Measurements from ENCODE around the gene CD7.

The CD7 gene

DNA sequence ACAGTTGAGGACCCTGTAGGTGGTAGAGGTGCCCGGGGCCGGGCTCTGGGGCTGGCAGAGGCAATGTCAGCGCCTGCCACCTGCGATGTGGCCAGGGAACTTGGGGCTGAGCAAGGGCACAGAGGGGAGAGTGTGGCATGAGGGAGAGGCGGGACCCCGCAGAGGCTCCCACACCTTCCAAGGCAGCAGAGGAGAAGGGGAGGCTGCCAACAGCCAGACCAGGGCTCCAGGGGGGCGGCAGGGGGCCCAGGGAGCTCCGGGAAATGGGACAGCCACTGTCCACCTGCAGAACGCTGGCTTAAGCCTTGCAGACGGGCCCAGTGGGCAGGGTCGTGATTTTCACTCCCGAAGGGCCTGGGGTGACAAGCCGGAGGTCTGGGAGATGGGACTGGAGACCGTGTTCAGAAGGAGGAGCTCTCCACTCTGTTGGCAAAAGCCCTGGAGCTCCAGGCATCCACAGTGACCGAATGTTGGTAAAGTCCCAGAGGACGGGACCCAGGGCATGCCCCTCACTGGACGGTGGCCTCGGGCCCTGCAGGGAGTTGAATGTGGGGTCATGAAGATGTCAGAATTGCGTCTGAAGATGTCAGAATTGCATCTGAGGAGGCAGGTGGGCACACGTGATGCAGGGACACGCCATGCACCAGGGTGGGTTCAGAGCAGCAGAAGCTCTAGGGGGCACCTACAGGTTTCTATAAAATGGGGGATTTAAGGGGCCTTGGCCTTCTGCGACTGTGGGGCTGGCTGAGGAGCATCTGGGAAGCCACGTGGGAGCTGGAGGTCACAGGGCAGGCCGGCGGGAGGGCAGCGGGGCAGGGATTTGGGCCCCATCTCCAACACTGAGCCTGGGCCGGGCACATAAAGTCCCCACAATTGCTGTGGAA lies 18.6 kb downstream of the CD7 start:
- DNase-seq (ENCODE audit: low read depth), result no peak
- H3K4me3 ChIP-seq (ENCODE audit: low read depth, low read length), result peak overlapping the region; percentile 84
- TF ChIP-seq, protein P1, sequence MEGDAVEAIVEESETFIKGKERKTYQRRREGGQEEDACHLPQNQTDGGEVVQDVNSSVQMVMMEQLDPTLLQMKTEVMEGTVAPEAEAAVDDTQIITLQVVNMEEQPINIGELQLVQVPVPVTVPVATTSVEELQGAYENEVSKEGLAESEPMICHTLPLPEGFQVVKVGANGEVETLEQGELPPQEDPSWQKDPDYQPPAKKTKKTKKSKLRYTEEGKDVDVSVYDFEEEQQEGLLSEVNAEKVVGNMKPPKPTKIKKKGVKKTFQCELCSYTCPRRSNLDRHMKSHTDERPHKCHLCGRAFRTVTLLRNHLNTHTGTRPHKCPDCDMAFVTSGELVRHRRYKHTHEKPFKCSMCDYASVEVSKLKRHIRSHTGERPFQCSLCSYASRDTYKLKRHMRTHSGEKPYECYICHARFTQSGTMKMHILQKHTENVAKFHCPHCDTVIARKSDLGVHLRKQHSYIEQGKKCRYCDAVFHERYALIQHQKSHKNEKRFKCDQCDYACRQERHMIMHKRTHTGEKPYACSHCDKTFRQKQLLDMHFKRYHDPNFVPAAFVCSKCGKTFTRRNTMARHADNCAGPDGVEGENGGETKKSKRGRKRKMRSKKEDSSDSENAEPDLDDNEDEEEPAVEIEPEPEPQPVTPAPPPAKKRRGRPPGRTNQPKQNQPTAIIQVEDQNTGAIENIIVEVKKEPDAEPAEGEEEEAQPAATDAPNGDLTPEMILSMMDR (IDR thresholded peaks at IDR 0.05; ENCODE audit: insufficient read depth, low read depth, low read length, missing control alignments), result no peak

DNA sequence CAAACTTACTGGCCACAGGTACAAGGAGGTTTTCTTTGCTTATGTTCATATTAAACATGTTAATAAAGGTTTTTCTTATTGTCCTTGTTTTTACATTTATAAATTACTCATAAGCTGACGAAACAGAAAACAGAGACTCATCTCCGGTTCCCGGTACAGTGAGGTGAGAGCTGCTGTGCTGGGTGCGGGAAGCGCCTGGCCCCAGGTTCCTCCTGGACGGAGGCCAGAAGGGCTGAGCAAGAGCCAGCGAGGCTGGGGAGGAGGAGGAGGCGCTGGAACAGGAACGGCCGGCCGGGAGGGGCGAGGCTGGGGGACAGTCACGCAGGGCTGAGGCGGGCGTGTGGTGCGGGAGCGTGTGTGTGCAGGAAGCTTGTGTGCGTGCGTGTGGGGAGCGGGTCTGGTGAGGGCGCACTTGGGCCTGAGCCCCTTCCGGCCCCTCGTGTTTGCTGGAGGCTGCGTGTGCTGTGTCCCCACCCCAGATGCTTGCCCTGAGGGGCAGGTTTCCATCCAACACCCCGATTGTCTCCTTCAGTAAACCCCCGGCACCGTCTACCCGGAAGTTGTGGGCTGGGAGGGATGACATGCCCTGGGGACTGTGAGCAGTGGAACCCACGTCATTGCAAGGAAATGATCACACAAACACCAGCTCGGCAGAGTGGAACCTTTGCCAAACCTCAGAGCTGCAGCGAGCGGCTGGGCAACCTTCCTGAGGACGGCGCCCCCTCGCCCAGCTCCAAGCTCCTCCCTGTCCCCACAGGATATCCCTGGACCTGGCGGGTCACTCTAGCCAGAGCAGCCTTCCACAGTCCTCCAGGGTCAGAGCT lies 19.5 kb downstream of the CD7 start:
- H3K4me3 ChIP-seq (ENCODE audit: low read depth, low read length), result peak overlapping the region; percentile 84
- TF ChIP-seq, protein P1 (IDR thresholded peaks at IDR 0.05; ENCODE audit: insufficient read depth, low read depth, low read length, missing control alignments), result peak; percentile 3
- DNase-seq (ENCODE audit: low read depth), result peak; percentile 90

DNA sequence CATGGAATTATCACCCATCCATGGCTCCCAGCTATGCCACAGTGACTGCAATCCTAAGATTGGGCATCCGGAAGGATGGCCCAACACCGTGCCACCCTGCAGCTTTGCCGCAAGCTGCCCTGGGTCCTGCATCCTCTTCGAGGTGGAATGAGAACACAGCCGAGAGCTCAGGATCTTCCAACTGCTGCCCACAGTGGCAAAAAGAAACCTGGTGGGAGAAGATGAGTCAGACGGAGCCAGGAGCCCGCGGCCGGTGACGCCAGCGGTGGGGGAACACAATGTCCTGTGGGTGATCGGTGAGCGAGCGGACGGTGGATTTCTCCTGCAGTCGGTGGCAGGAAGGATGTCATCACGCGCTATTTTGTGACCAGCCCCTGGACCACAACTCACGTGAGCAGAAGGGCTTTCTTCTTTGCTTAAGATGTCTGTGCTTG lies 20.1 kb downstream of the CD7 start:
- DNase-seq (ENCODE audit: low read depth), result peak; percentile 86
- TF ChIP-seq, protein P1 (IDR thresholded peaks at IDR 0.05; ENCODE audit: insufficient read depth, low read depth, low read length, missing control alignments), result no peak
- H3K4me3 ChIP-seq (ENCODE audit: low read depth, low read length), result peak overlapping the region; percentile 84

DNA sequence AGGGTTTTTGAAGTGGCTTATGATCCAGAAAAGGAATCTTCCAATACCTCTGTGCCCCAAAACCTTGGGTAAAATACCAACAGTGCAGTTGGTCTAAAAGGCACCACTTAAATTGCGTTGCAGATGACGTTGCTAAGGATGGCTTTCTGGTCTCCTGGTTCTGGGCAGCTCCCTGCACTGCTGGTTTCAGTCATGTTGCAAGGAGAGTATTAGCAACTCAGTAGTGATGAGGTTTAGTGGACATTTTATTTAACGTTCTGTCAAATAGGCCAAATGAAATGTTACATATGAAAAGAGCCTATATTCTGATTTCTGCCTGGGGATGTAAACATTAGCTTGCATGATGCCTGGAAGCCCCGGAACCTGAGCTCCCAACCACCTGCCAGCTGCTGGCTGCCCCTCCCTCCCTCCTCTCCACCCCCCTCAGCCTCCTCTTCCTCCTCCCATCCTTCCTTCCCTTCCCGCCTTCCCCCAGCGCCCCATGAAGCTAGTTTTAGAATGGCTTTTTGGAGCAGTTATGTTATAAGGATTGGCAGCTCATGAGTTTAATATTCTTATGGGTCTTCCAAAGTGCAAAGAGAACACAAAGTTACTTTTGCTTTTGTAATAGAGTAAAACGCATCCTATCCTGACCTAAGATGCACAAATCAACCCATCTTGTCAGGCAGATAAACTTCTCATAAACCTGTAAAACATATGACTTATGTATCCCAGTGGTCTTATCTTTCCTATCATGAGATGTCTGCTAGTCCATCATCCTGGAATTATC lies 20.7 kb downstream of the CD7 start:
- DNase-seq (ENCODE audit: low read depth), result no peak
- peak overlapping the region; percentile 84 for H3K4me3 ChIP-seq (ENCODE audit: low read depth, low read length)
- TF ChIP-seq, protein P1 (IDR thresholded peaks at IDR 0.05; ENCODE audit: insufficient read depth, low read depth, low read length, missing control alignments), result no peak

DNA sequence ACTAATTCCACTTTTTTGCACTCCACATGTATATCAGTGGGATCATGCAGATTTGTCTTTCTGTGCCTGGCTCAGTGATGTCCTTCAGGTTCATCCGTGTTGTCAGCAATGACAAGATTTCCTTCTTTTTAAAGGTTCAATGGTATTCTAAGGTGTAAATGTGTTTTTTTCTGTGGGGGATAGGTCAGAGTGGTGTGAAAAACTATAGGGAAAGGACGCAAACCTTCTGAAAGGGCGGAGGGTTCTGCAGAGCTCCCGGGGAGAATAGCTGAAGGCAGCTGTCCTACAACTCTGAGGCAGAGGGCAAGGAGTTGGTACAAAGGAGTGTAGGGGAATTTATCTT lies 22.0 kb downstream of the CD7 start:
- H3K4me3 ChIP-seq (ENCODE audit: low read depth, low read length), result no peak overlapping the region
- no peak for DNase-seq (ENCODE audit: low read depth)
- TF ChIP-seq, protein P1 (IDR thresholded peaks at IDR 0.05; ENCODE audit: insufficient read depth, low read depth, low read length, missing control alignments), result no peak

DNA sequence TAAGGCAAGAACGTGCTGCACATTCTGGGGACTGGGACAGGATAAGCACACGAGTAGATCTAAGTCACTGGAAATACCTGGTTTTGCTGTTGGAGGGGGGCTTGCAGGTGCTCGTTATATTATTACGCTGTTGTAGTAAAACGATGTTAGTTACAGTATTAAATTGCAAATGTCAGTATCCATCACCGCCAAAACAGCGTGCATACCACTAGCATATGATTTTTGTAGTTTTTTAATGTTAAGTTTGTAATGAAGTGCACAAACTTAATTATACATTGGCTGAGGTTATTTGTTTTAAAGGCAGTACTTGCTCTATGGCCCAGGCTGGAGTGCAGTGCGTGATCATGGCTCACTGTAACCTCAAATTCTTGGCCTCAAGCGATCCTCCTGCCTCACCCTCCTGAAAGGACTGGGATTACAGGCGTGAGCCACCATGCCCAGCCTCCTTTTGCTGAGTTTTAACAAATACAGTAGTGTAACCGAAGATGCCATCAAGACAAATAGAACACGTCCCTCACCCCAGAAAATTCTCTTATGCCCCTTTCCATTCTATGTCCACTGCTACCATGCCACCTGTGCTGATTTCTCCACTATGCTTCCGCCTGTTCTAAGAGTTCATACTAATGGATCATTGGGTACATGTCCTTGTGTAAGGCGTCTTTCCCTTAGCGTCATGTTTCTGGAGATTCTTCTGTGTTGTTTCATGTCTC lies 23.2 kb downstream of the CD7 start:
- no peak for DNase-seq (ENCODE audit: low read depth)
- TF ChIP-seq, protein P1 (IDR thresholded peaks at IDR 0.05; ENCODE audit: insufficient read depth, low read depth, low read length, missing control alignments), result no peak
- H3K4me3 ChIP-seq (ENCODE audit: low read depth, low read length), result no peak overlapping the region
